Measurements from ENCODE around the gene STARD13. TPM values are rescaled to one million over a fixed set of nuclear protein-coding genes. Genes with fewer than 3 reads are reported as not detected.

Gene STARD13
- polyA plus RNA-seq, 1 donor (not counting 4 experiments of a cell fraction or from before 2014, with no cell fraction given) = 11.9 TPM

GRCh38 chr13:33087091-33087490, 198.5 kb downstream of the STARD13 start:
- Histone ChIP-seq H3K36me3 (ENCODE audit: control insufficient read depth in 2 of 2, extremely low read depth in 1 of 2, insufficient read depth in 2 of 2, low read length in 2 of 2) (no peaks in the 10 kb centered on the region), H3K9me1 (ENCODE audit: control insufficient read depth, extremely low read depth, insufficient read depth, low read length) (no peaks in the 10 kb centered on the region), H3K79me2 (ENCODE audit: control insufficient read depth, insufficient read depth, low read length) (no peaks in the 10 kb centered on the region), H2AFZ (ENCODE audit: control insufficient read depth, low read length) (no peak overlapping the region), H3K9ac (ENCODE audit: control insufficient read depth, extremely low read depth, insufficient read depth, low read length) (no peak overlapping the region), H4K20me1 (ENCODE audit: control insufficient read depth, extremely low read depth, insufficient read depth, low read length) (no peaks in the 10 kb centered on the region), H3K4me1 (ENCODE audit: control insufficient read depth, extremely low read depth, insufficient read depth, low read length) (no peaks in the 10 kb centered on the region), H3K9me3 (ENCODE audit: control insufficient read depth, low read depth, low read length) (no peaks in the 10 kb centered on the region), H3K27ac (ENCODE audit: control insufficient read depth, insufficient read depth, low read length) (no peak overlapping the region), H3K27me3 (ENCODE audit: control insufficient read depth, extremely low read depth, insufficient read depth, low read length) (peaks cover 3% of the 10 kb centered on the region), H3K4me2 (ENCODE audit: control insufficient read depth, extremely low read depth, insufficient read depth, low read depth, low read length) (no peak overlapping the region), H3K4me3 (ENCODE audit: control insufficient read depth in 2 of 3, extremely low read depth in 1 of 3, insufficient read depth in 2 of 3, low read depth in 1 of 3, low read length in 3 of 3) (no peak overlapping the region)
- DNase-seq (ENCODE audit: low read depth, low spot score) (no peak), FAIRE-seq (no peak)
- dilution Hi-C loops (cut with MboI; ENCODE audit: extremely low pct_ligation_motif_present, low sequenced_read_pairs) = no loop called here
- TF ChIP-seq EZH2 (IDR thresholded peaks at IDR 0.05; ENCODE audit: low read length) (no peak), CTCF (optimal IDR thresholded peaks at IDR 0.05 in 1 of 3, IDR thresholded peaks at IDR 0.05 in 1 of 3, conservative IDR thresholded peaks at IDR 0.05 in 1 of 3; ENCODE audit: extremely low read depth in 1 of 3, insufficient read depth in 2 of 3, low read length in 3 of 3) (no peak)

- H3K27ac ChIP-seq (ENCODE audit: control insufficient read depth, insufficient read depth, low read length) = no peak overlapping the region
- H3K4me1 ChIP-seq (ENCODE audit: control insufficient read depth, extremely low read depth, insufficient read depth, low read length) = no peaks in the 10 kb centered on the region
- FAIRE-seq (no peak), DNase-seq (ENCODE audit: low read depth, low spot score) (no peak)
- H4K20me1 ChIP-seq (ENCODE audit: control insufficient read depth, extremely low read depth, insufficient read depth, low read length) = no peaks in the 10 kb centered on the region
- dilution Hi-C loops (cut with MboI; ENCODE audit: extremely low pct_ligation_motif_present, low sequenced_read_pairs) = no loop called here
- H3K27me3 ChIP-seq (ENCODE audit: control insufficient read depth, extremely low read depth, insufficient read depth, low read length) = peaks cover 3% of the 10 kb centered on the region
- no peak overlapping the region for H2AFZ ChIP-seq (ENCODE audit: control insufficient read depth, low read length)
- H3K9me1 ChIP-seq (ENCODE audit: control insufficient read depth, extremely low read depth, insufficient read depth, low read length) = no peaks in the 10 kb centered on the region
- H3K4me3 ChIP-seq (ENCODE audit: control insufficient read depth in 2 of 3, extremely low read depth in 1 of 3, insufficient read depth in 2 of 3, low read depth in 1 of 3, low read length in 3 of 3) = no peak overlapping the region
- H3K9ac ChIP-seq (ENCODE audit: control insufficient read depth, extremely low read depth, insufficient read depth, low read length) = no peak overlapping the region
- H3K79me2 ChIP-seq (ENCODE audit: control insufficient read depth, insufficient read depth, low read length) = no peaks in the 10 kb centered on the region
- H3K36me3 ChIP-seq (ENCODE audit: control insufficient read depth in 2 of 2, extremely low read depth in 1 of 2, insufficient read depth in 2 of 2, low read length in 2 of 2) = no peaks in the 10 kb centered on the region
- H3K4me2 ChIP-seq (ENCODE audit: control insufficient read depth, extremely low read depth, insufficient read depth, low read depth, low read length) = no peak overlapping the region
- no peaks in the 10 kb centered on the region for H3K9me3 ChIP-seq (ENCODE audit: control insufficient read depth, low read depth, low read length)
- TF ChIP-seq CTCF (optimal IDR thresholded peaks at IDR 0.05 in 1 of 3, IDR thresholded peaks at IDR 0.05 in 1 of 3, conservative IDR thresholded peaks at IDR 0.05 in 1 of 3; ENCODE audit: extremely low read depth in 1 of 3, insufficient read depth in 2 of 3, low read length in 3 of 3) (no peak), EZH2 (IDR thresholded peaks at IDR 0.05; ENCODE audit: low read length) (no peak)
Measured at GRCh38 chr13:33083054-33083453, 202.5 kb downstream of the STARD13 start.
